Activated CD8-positive, alpha-beta memory T cell treated with anti-CD3 and anti-CD28 coated beads, Interleukin-2, amount 50 U/mL, for 24 hours (primary cell): Measurements from ENCODE around the gene NEK6.

Source experiments
- DNase-seq: peaks from one replicate; pipeline ENCODE4 v3.0.0-alpha.2; 2020; ENCODE audit errors: extremely low read depth

Gene NEK6

GRCh38 chr9:124373851-124374250 lies 116.1 kb downstream of the NEK6 start:
- DNase-seq: no peak

DNA sequence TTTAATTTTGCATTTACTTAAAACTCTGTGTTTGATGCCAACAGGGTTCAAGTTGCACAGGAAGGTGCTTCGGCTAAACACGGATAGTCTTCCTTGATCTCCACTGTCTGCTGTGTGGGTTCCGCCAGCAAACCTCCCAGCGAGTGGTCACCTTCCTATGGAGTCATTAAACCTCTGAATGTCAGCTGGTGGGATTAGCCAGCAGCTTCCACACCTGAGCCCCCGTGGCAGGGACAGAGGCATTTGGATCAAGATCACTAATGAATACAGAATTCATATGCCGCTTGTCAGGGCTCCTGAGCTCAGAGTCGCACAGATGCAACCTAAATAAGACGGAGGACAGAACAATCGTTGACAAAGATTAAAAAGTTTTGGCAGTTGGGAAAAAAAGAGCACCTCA lies 118.0 kb downstream of the NEK6 start:
- DNase-seq: no peak

GRCh38 chr9:124376329-124376728 lies 118.6 kb downstream of the NEK6 start:
- no peak for DNase-seq

DNA sequence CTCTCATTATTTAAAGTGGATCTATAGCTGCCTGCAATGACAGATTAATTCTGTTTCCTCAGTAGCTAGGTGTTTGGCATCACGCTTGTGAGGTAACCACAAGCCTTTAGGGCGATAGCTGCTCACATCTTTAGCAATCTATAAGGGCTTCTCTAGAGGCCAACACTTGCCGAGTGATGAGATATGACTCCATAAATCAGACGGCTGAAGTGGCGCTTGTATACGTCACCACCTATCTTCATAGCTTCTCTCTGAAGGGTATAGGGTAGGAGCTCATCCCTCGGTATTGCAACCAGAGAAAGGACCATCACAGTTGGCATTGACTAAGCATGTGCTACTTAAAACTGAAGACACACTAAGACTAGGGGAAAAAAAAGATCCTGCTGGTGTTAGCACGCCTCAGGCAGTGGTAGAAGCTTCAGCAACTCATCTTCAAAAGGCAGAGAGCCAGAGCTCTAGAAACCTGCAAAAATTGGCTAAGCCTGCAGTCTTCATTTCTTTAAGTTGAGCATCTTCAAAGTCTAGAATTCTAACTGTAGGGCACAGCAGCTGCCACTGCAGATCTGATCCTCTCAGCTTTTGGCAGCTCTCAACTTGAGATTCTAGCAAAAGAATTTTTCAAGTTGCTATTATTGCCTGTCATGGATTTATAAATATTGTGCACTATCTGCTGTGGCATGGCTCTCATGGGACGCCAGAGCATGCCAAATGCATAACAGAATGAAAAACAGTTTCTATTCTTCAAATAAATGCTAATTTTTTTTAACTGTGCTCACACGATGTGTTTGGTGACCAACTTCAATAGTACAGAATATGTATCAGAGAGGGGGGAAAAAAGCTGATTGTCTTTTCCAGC lies 120.0 kb downstream of the NEK6 start:
- no peak for DNase-seq

DNA sequence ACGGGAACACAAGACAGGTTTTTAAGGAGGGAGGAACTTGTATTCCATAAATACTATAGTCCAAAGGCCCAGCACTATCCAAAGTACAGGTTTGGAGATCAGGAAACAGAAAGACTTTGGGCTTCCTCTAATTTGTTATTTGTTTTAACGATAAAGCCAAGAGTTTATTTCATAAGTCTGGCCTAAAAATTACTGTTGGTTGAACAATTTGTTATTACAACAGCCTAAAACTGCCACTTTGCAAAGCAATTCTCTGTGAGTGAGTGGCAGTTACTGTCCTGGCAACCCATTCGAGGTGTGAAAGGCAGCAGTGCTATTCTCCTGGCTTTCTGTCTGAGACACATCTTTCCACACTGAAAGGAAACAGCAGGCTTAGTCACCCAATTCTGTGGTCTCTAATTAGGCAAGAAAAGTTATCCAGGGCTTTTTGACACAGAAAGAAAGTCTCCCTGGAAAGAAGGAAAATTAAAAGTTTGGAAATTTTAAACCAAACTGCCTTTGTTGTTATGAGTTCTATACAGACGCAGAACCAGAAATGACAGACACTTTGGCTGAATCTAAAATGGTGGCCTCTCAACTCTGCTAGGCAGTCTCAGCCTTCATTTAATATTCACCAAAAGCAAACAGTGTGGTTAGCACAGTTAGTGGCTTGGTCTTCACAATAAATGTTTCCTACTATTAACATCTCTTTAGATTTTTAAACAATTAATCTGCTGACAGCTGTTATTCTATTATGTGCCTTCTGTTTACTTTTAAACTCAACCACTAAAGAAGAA lies 123.6 kb downstream of the NEK6 start:
- DNase-seq: no peak

- DNase-seq: no peak
Measured at GRCh38 chr9:124384210-124384609, 126.5 kb downstream of the NEK6 start.

GRCh38 chr9:124384846-124385245 lies 127.1 kb downstream of the NEK6 start:
- no peak for DNase-seq

DNA sequence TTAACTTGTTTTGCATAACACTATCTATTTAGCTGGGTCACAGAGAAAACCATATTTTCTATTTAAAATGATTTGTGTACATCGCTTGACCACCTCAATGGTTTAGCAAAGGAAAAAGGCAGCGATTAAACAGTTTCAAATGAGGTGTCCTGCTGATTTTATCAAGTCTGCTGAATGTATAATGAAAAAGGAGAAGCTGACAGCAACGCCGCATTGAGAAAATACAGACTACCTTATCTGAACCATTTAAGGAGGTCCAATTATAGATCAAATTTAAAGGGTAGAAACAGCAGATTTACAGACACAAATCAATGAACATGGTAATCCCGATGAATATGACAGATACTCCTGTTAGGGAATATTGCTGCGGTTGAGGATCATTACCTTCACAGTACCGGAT lies 127.9 kb downstream of the NEK6 start:
- no peak for DNase-seq

- no peak for DNase-seq
Measured at GRCh38 chr9:124386201-124386600, 128.5 kb downstream of the NEK6 start.

- DNase-seq: no peak
Measured at GRCh38 chr9:124388275-124389048, 130.7 kb downstream of the NEK6 start.

- no peak for DNase-seq
Measured at GRCh38 chr9:124389146-124389939, 131.6 kb downstream of the NEK6 start.

DNA sequence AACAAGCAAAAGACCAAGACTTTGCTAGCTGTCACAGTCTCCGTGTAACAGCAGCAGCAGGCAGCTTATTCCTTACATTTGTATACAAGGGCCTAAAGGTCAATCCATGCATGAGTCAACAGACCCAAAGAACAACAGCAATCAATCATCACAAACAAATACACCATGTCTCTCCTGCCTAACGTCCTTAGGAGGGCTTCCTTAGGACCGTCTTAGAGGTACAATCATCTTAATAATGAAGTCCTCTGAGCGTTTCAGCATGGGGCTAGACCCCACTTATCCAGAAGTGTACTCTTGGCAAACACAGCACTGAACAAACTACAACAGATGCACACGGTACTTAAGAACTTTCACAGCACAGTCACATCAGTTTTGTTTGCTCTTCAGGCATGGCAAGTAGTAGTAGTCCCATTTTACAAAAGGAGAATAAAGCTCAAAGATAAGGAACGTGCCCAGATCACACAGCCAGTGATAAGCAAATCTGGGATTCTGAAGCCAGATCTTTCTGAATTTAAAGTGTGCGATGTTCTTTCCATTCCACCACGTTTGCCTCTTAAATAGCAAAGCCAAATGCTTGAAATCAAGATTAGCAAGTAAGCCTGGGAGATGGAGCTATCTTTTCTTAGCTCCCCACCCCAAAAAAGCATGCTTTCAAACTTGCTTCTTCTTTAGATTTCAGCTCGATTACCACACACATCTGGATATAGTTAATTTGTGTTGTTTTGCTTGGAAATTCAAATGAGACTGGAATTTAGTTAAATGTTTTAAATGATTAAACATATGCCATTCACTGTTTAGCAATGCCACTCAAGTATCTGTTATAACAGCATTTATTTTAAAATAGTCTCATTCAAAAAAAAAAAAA lies 133.3 kb downstream of the NEK6 start:
- DNase-seq: no peak

- DNase-seq: no peak
Measured at GRCh38 chr9:124392254-124392870, 134.6 kb downstream of the NEK6 start.

GRCh38 chr9:124392871-124393460 lies 135.2 kb downstream of the NEK6 start:
- no peak for DNase-seq

DNA sequence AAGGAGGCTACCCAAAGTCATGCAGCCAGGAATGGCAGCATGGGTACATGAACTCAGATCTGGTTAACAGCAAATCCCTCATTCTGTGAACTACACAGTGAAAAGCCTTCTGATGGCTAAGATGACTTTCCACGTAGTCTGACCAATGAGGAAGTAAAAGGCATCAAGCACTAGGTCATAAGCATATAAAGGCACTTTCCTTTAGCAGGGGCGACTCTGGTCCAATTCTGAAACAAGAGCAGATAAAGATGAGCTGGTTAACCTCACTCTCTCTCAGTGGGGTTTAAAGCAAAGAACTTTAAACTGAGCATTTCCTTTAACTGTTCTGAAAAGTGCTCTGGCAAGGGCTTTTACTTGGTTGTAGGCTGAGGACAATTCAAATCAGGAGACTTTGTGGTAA lies 136.4 kb downstream of the NEK6 start:
- DNase-seq: no peak

- DNase-seq: no peak
Measured at GRCh38 chr9:124394596-124394995, 136.8 kb downstream of the NEK6 start.

DNA sequence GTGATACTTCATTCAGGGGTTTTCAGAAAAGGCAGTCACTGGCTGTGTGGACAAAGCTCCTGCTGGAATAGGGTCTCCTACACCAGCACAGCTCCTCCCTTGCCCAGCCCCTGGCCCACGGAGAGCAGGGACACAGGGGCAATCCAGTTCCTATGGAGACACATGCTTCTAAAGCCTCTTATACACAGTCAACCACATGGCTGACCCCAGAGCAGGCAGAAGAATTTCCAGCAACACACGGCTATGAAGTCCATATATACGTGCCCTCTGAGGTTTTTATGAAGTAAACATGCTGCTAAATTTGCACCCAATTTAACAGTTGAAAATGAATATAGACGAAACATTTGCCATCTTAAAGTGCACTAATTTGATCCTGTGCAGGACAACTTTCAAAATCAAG lies 138.1 kb downstream of the NEK6 start:
- DNase-seq: no peak

DNA sequence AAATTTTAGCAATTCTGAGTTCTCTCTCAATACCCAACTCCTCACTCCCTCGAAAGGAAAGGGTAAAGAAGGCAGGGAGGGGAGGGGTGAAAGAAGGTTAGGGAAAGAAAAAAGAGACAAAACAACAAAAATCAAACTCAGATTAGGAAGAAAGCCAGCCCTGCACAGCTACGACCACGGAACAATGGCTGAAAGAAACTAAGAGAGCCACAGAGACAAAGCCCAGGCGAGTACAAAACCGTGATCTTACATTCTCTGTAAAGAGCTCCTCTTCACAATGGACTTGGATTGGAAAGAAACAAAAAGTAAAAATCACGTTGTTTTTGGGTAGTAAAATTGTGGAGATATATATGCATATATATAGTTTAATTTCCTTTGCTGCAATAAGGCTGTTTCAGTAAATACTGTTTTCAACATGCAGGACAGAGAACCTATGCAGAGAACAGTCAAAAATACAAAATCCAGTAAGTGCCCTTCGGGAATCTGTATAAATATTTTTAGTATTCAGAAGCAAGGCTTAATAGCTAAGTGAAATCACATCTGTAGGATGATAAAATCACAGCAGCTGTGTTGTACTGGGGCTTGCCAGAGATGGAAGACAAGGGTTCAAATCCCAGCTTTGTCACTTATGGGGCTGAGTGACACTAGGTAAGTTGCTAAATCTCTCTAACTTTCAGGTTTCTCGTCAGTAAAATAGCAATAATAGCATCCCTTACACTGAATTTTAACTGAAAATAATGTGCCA lies 140.6 kb downstream of the NEK6 start:
- DNase-seq: no peak
